ENCODE data around the gene SAMD1. TPM values are rescaled to one million over a fixed set of nuclear protein-coding genes. Genes with fewer than 3 reads are reported as not detected.
"Not testable (repeated sequence)": the region's sequence is repeated elsewhere in the genome, so short reads cannot be mapped to it uniquely, and the experiment has no call there.

SAMD1 gene
- polyA plus RNA-seq, 1 donor from 2014 or later = 2.8 TPM

GRCh38 chr19:14053500-14053899, 37.1 kb downstream of the SAMD1 start:
- H3K36me3 Mint-ChIP-seq = peaks cover 8% of the 10 kb centered on the region
- H3K4me1 Mint-ChIP-seq = peaks cover 0 to 3% (median 1%) of the 10 kb centered on the region in 3 donors
- H3K27me3 Mint-ChIP-seq = peaks cover 10% of the 10 kb centered on the region
- no peak overlapping the region for H3K4me3 Mint-ChIP-seq
- peaks cover 0 to 2% (median 0%) of the 10 kb centered on the region in 3 donors for H3K9me3 Mint-ChIP-seq
- H3K27ac Mint-ChIP-seq = peak overlapping the region in 1 of 3 donors; percentile 82

DNA sequence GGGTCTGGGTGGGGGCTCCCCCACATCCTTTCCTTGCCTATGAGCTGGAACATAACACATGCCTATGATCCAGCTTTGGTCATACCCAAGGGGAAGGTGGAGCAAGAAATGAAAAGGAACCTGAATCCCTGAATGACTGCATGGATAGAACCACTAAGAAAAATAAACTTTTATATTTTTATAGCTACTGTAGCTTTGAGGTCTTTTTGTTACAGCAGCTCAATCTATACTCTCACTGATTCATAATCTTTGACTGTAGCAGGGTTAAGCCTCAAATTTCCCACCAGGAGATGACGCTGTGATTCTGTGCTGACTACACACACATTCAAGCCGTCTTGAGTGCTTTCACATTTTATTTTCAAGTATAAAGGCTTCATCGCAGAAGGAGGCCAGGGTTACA, 37.5 kb downstream of the SAMD1 start:
- Mint-ChIP-seq H3K9me3 (peaks cover 0 to 2% (median 0%) of the 10 kb centered on the region in 3 donors), H3K36me3 (peaks cover 11% of the 10 kb centered on the region), H3K27ac (peak overlapping the region in 1 of 3 donors; percentile 82), H3K4me1 (peaks cover 0 to 1% (median 0%) of the 10 kb centered on the region in 3 donors), H3K4me3 (no peak overlapping the region), H3K27me3 (peaks cover 10% of the 10 kb centered on the region)

DNA sequence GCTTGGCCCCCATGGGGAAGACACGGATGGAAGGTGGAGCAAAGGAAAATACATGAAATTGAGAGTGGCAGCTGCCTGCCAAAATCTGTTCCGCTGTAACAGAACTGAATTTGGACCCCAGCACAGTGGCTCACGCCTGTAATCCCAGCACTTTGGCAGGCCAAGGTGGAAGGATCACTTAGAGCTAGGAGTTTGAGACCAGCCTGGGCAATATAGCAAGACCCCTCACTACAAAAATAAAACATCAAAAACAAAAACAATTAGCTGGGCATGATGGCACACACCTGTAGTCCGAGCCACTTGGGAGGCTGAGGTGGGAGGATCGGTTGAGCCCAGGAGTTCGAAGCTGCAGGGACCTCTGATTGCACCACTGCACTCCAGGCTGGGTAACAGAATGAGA, 38.1 kb downstream of the SAMD1 start:
- Mint-ChIP-seq H3K36me3 (peaks cover 11% of the 10 kb centered on the region), H3K9me3 (peaks cover 0 to 2% (median 0%) of the 10 kb centered on the region in 3 donors), H3K27ac (peak overlapping the region in 1 of 3 donors; percentile 82), H3K4me1 (peaks cover 0 to 1% (median 0%) of the 10 kb centered on the region in 3 donors), H3K27me3 (peaks cover 6% of the 10 kb centered on the region), H3K4me3 (no peak overlapping the region)

GRCh38 chr19:14051980-14052379, 38.6 kb downstream of the SAMD1 start:
- H3K27me3 Mint-ChIP-seq = peaks cover 3% of the 10 kb centered on the region
- H3K4me1 Mint-ChIP-seq = peaks cover 0 to 1% (median 0%) of the 10 kb centered on the region in 3 donors
- H3K36me3 Mint-ChIP-seq = peaks cover 11% of the 10 kb centered on the region
- H3K9me3 Mint-ChIP-seq = peaks cover 0 to 2% (median 0%) of the 10 kb centered on the region in 3 donors
- no peak overlapping the region for H3K4me3 Mint-ChIP-seq
- H3K27ac Mint-ChIP-seq = no peak overlapping the region

GRCh38 chr19:14050961-14051360, 39.6 kb downstream of the SAMD1 start:
- H3K4me1 Mint-ChIP-seq, H3K9me3 Mint-ChIP-seq, H3K27me3 Mint-ChIP-seq, H3K4me3 Mint-ChIP-seq: not testable (repeated sequence)
- Mint-ChIP-seq H3K36me3 (peaks cover 11% of the 10 kb centered on the region), H3K27ac (peak overlapping the region in 1 of 3 donors; percentile 23)

GRCh38 chr19:14050512-14050911, 40.0 kb downstream of the SAMD1 start:
- no peak overlapping the region for H3K27ac Mint-ChIP-seq
- H3K9me3 Mint-ChIP-seq = peaks cover 0 to 2% (median 0%) of the 10 kb centered on the region in 3 donors
- peaks cover 11% of the 10 kb centered on the region for H3K36me3 Mint-ChIP-seq
- H3K4me3 Mint-ChIP-seq = no peak overlapping the region
- peaks cover 0 to 1% (median 0%) of the 10 kb centered on the region in 3 donors for H3K4me1 Mint-ChIP-seq
- no peaks in the 10 kb centered on the region for H3K27me3 Mint-ChIP-seq

DNA sequence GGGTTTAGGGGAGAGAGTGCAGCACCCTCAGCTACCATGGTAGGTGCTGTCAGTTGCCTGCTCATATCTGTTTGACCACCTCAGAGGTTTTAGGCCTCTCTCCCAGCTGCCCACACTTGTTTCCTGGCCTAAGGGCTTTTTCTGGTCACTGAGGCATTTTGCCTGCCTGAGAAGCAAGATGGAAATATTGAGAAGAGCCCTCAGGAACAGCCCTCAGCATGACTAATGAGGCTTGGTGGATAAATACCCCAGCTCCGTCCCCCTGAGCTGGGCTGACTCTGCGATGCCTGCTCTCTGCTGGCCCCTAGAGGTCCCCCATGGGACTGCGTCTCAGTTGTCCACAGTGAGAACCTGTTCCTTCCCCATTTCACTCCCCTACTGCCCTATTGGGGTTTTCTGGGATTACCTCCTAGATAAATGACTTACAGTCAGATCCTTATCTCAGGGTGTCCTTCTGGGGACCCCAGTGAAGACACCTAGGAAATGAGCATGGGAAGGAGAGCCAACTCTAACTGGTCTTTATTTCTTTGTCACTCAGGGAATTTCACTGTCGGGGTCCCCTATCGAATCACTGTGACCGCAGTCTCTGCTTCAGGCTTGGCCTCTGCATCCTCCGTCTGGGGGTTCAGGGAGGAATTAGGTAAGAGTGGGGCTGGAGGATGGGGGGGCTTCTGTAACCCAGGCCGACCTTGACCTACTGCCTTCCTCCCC, 42.0 kb downstream of the SAMD1 start:
- Mint-ChIP-seq H3K27me3 (no peaks in the 10 kb centered on the region), H3K9me3 (peaks cover 0 to 2% (median 0%) of the 10 kb centered on the region in 3 donors), H3K36me3 (peaks cover 11% of the 10 kb centered on the region), H3K4me1 (peaks cover 0 to 1% (median 0%) of the 10 kb centered on the region in 3 donors), H3K27ac (peak overlapping the region in 2 of 3 donors; percentile 58 to 76), H3K4me3 (no peak overlapping the region)

GRCh38 chr19:14047866-14048265, 42.7 kb downstream of the SAMD1 start:
- H3K27ac Mint-ChIP-seq, H3K4me1 Mint-ChIP-seq, H3K9me3 Mint-ChIP-seq, H3K27me3 Mint-ChIP-seq, H3K4me3 Mint-ChIP-seq, H3K36me3 Mint-ChIP-seq: not testable (repeated sequence)

GRCh38 chr19:14042659-14043608, 47.6 kb downstream of the SAMD1 start:
- H3K4me3 Mint-ChIP-seq = peak overlapping the region in 3 of 4 donors; percentile 7 to 80 (median 34)
- not testable (repeated sequence) for H3K27me3 Mint-ChIP-seq, H3K9me3 Mint-ChIP-seq, H3K36me3 Mint-ChIP-seq
- H3K4me1 Mint-ChIP-seq = peaks cover 10 to 16% (median 13%) of the 10 kb centered on the region in 3 donors
- peak overlapping the region; percentile 88 to 98 (median 97) for H3K27ac Mint-ChIP-seq

GRCh38 chr19:14039181-14039580, 51.4 kb downstream of the SAMD1 start:
- Mint-ChIP-seq H3K9me3 (no peaks in the 10 kb centered on the region), H3K4me3 (no peak overlapping the region), H3K27me3 (no peaks in the 10 kb centered on the region), H3K36me3 (peaks cover 3% of the 10 kb centered on the region), H3K27ac (no peak overlapping the region), H3K4me1 (peaks cover 10 to 18% (median 18%) of the 10 kb centered on the region in 3 donors)

Other genes with a start within 250 kb of the SAMD1 start
- not detected for gene NANOS3, start 213.6 kb downstream of the SAMD1 start, polyA plus RNA-seq
- gene BRME1, start 184.6 kb downstream of the SAMD1 start, polyA plus RNA-seq = not detected
- 15.5 TPM for gene CC2D1A, start 184.6 kb downstream of the SAMD1 start, polyA plus RNA-seq
- gene PODNL1, start 152.3 kb downstream of the SAMD1 start, polyA plus RNA-seq = not detected
- 5.7 TPM for gene DCAF15, start 138.2 kb downstream of the SAMD1 start, polyA plus RNA-seq
- gene RFX1, start 84.4 kb downstream of the SAMD1 start, polyA plus RNA-seq = 3.7 TPM
- gene RLN3, start 62.6 kb downstream of the SAMD1 start, polyA plus RNA-seq = 0.65 TPM
- gene IL27RA, start 59.0 kb downstream of the SAMD1 start, polyA plus RNA-seq = 58.3 TPM
- gene PALM3, start 28.7 kb downstream of the SAMD1 start, polyA plus RNA-seq = not detected
- gene MISP3, start 18.0 kb downstream of the SAMD1 start, polyA plus RNA-seq = 0.16 TPM
- gene C19orf67, start 5.0 kb downstream of the SAMD1 start, polyA plus RNA-seq = not detected
- gene PRKACA, start 27.0 kb upstream of the SAMD1 start, polyA plus RNA-seq = 1.4 TPM
- gene ASF1B, start 45.8 kb upstream of the SAMD1 start, polyA plus RNA-seq = 1.9 TPM
- 0.11 TPM for gene ADGRL1, start 115.4 kb upstream of the SAMD1 start, polyA plus RNA-seq